ENCODE data around the gene ZNF117. TPM values are rescaled to one million over a fixed set of nuclear protein-coding genes. Genes with fewer than 3 reads are reported as not detected.
A peak's percentile ranks its signal among the peaks of the same experiment; 100 is the strongest.
"Not testable (repeated sequence)": the region's sequence is repeated elsewhere in the genome, so short reads cannot be mapped to it uniquely, and the experiment has no call there.

ZNF117 gene
- total RNA-seq, 1 donor: 6.5 TPM

- TF ChIP-seq CTCF (IDR thresholded peaks at IDR 0.05; ENCODE audit: insufficient read depth, low read depth, low read length): no peak
- no peak overlapping the region for H3K4me3 ChIP-seq (ENCODE audit: low read depth, low read length)
- no peak for DNase-seq (ENCODE audit: low read depth)
These were observed 12.2 kb downstream of the ZNF117 start for GRCh38 chr7:64978497-64979203.

GRCh38 chr7:64965594-64965993, 25.2 kb downstream of the ZNF117 start:
- DNase-seq (ENCODE audit: low read depth): no peak
- TF ChIP-seq CTCF (IDR thresholded peaks at IDR 0.05; ENCODE audit: insufficient read depth, low read depth, low read length): no peak

GRCh38 chr7:64959072-64959747, 31.6 kb downstream of the ZNF117 start:
- no peak for DNase-seq (ENCODE audit: low read depth)
- TF ChIP-seq CTCF (IDR thresholded peaks at IDR 0.05; ENCODE audit: insufficient read depth, low read depth, low read length): no peak
- H3K4me3 ChIP-seq (ENCODE audit: low read depth, low read length): no peak overlapping the region

More at GRCh38 chr7:64965594-64965993, 25.2 kb downstream of the ZNF117 start:
- H3K4me3 ChIP-seq (ENCODE audit: low read depth, low read length): no peak overlapping the region

GRCh38 chr7:64951250-64951848, 39.5 kb downstream of the ZNF117 start:
- DNase-seq (ENCODE audit: low read depth): peak; percentile 51
- TF ChIP-seq CTCF (IDR thresholded peaks at IDR 0.05; ENCODE audit: insufficient read depth, low read depth, low read length): peak; percentile 73

GRCh38 chr7:64950673-64951072, 40.2 kb downstream of the ZNF117 start:
- not testable (repeated sequence) for DNase-seq (ENCODE audit: low read depth); H3K4me3 ChIP-seq (ENCODE audit: low read depth, low read length)

More at GRCh38 chr7:64951250-64951848, 39.5 kb downstream of the ZNF117 start:
- H3K4me3 ChIP-seq (ENCODE audit: low read depth, low read length): no peak overlapping the region

GRCh38 chr7:64948774-64949173, 42.1 kb downstream of the ZNF117 start:
- not testable (repeated sequence) for H3K4me3 ChIP-seq (ENCODE audit: low read depth, low read length); DNase-seq (ENCODE audit: low read depth)

GRCh38 chr7:64947252-64948000, 43.4 kb downstream of the ZNF117 start:
- DNase-seq (ENCODE audit: low read depth): no peak
- no peak for TF ChIP-seq CTCF (IDR thresholded peaks at IDR 0.05; ENCODE audit: insufficient read depth, low read depth, low read length)
- H3K4me3 ChIP-seq (ENCODE audit: low read depth, low read length): no peak overlapping the region
